ENCODE data around the gene XRCC1. TPM values are rescaled to one million over a fixed set of nuclear protein-coding genes. Genes with fewer than 3 reads are reported as not detected.

Gene XRCC1
- total and polyA plus RNA-seq, 9 of the 15 experiments (the other 6 are each of a cell fraction or from before 2014, with no cell fraction given): 1.5 to 36.9 (median 24.9) TPM

DNA sequence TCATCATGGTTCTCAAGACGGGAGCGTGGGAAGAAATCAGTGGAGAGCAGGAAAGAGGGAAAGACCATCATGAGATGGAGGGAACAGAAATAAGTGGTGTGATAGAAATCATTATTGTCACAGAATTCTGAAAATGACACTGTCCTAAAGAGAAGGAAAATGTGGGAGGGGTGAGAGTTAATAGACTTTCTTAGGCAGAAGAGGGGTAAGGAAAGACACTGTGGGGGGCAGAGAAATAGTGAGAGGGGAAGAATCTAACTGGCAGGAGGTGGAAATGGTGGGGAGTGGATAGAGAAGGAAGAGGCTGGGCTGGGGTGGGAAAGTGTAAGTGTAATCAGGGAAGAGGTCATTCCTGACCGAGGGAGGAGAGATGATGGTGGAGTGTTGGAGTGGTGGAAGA is 3.5 kb upstream of the XRCC1 start:
- ATAC-seq (no peak), FAIRE-seq (no peak), DNase-seq (ENCODE audit: extremely low read depth in 1 of 4, low spot score in 3 of 4) (no peak)
- TF ChIP-seq HNRNPL (IDR thresholded peaks at IDR 0.05; ENCODE audit: low read depth, low read length) (no peak), PRDM10 (IDR thresholded peaks at IDR 0.05; ENCODE audit: partially characterized antibody) (peak; percentile 64), SETDB1 (IDR thresholded peaks at IDR 0.05; ENCODE audit: low read length) (no peak), ZNF589 (CRISPR knock-in tag; IDR thresholded peaks at IDR 0.05; ENCODE audit: low read depth) (no peak)
- CTCF ChIA-PET (ENCODE audit: low intra/inter-chr PET ratio): no interaction called here
- no TSS peak for BruUV-seq (replicated peaks)
- Histone ChIP-seq H3K27ac (ENCODE audit: extremely low read depth, low read depth, low read length) (no peak overlapping the region), H4K20me1 (replicated peaks; ENCODE audit: control insufficient read depth, insufficient read depth, low read length) (no peaks in the 10 kb centered on the region), H3K79me2 (ENCODE audit: control insufficient read depth, insufficient read depth, low read length) (peaks cover 12% of the 10 kb centered on the region), H3K9me3 (replicated peaks; ENCODE audit: control insufficient read depth, insufficient read depth, low read depth, low read length) (no peaks in the 10 kb centered on the region), H3K36me3 (ENCODE audit: control insufficient read depth, insufficient read depth, low read length) (no peaks in the 10 kb centered on the region), H3K4me2 (ENCODE audit: insufficient read depth, low read length) (no peak overlapping the region), H3K4me3 (no peak overlapping the region), H3K4me1 (replicated peaks in 1 of 2; ENCODE audit: control insufficient read depth in 2 of 2, insufficient read depth in 2 of 2, low read length in 2 of 2) (peaks cover 15 to 29% of the 10 kb centered on the region in 2 experiments; a peak in 4 of 5 replicates), H3K9me1 (ENCODE audit: control insufficient read depth, insufficient read depth, low read length) (no peaks in the 10 kb centered on the region), H2AFZ (ENCODE audit: low read depth, low read length) (no peak overlapping the region), H3K27me3 (ENCODE audit: control insufficient read depth in 2 of 2, insufficient read depth in 2 of 2, low read length in 2 of 2) (no peaks in the 10 kb centered on the region; a peak in 1 of 5 replicates), H3K9ac (ENCODE audit: insufficient read depth in 1 of 2, low read depth in 2 of 2, low read length in 2 of 2) (no peak overlapping the region)
- 52% methylated on average over 3 of the region's 3 CpGs for WGBS (ENCODE audit: insufficient coverage, low coverage, missing lambda C conversion rate)
- POLR2A ChIA-PET: interaction anchor here (0.9 kb wide), 1 partner anchor 86 kb away, joined by 5 read pairs; no protein-coding TSS in a partner anchor
- intact Hi-C loops (cut with micrococcal nuclease): no loop called here
- in situ Hi-C loops (cut with MboI): no loop called here
